Activated CD4-positive, alpha-beta T cell treated with anti-CD3 and anti-CD28 coated beads for 1 hour (primary cell): ENCODE measurements around the gene ELF2.
"Not testable (repeated sequence)": the region's sequence is repeated elsewhere in the genome, so short reads cannot be mapped to it uniquely, and the experiment has no call there.

Source experiments
- DNase-seq: peaks from one replicate; pipeline ENCODE4 v3.0.0-alpha.2; 2020

Gene ELF2

DNA sequence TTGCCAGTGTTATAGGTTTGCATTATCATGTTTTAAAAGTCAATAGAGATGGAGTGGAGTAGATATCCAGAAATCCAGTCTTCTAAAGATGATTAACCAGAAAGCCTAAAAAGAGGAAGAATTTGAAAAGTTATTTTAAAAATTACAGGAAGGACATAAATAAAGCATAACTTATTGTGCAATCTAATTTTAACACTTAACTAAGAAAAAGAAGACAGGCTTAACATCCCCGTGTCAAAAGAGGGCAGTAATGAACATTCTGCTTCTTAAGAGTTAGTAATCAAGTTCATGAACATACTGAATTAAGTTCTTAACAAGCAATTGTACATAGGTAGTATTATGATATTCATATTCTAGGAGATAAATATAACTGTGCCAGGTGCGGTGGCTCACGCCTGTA lies 39.3 kb downstream of the ELF2 start:
- DNase-seq = no peak

DNA sequence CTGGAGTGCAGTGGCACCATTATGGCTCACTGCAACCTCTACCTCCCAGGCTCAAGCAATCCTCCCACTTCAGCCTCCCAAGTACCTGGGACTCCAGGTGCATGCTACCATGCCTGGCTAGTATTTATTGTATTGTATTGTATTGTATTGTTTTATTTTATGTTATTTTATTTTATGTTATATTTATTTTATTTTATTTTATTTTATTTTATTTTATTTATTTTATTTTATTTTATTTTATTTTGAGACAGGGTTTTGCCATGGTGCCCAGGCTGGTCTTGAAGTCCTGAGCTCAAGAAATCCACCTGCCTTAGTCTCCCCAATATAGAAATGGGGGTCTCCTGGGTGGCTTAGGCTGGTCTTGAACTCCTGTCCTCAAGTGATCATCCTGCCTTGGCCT lies 42.6 kb downstream of the ELF2 start:
- no peak for DNase-seq

DNA sequence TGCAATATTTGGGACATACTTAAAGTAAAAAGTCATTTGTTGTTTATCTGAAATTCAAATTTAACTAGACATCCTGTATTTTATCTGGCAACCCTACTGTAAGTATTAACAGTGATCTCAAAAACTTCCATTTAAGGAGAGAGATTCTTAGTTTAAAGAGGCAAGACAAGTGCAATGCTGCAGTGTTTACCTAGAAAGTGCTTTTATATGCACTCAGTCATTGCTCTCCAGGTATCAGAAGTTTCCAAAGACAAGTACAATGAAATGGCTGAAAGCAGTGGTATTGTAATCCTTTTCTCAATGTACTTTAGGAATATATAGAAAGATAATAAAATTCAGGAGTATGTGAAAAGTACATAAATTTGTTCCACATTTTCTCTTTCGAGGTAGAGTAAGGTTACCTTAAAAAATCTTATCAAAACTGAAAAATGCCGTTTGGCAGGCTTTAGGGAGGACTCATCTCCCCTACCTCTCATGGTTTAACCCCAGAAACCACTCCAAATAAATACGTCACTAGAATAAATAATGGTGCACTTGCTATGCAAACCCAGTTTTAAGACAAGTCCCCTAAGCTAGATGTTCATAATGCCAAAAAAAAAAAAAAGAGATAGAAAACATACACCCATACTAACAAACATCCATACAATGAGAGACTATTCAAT lies 45.7 kb downstream of the ELF2 start:
- DNase-seq = no peak

DNA sequence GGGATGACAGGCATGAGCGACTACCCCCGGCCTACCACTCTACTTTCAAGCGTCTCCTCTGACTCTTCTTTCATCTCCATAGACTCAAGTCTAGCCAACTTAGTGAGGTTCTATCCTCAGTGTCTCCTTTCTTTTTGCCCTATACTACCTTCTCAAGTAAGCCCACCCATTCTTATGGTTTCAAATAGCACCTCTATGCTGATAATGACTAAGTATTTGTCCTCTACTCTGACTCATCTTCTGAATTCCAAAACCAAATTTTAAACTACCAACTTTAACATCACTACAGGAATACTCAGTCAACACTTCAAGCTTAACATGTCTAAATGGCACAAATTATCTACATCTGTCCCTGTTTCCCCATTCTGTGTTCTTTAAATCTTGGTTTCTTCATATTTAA lies 47.8 kb downstream of the ELF2 start:
- DNase-seq = no peak

DNA sequence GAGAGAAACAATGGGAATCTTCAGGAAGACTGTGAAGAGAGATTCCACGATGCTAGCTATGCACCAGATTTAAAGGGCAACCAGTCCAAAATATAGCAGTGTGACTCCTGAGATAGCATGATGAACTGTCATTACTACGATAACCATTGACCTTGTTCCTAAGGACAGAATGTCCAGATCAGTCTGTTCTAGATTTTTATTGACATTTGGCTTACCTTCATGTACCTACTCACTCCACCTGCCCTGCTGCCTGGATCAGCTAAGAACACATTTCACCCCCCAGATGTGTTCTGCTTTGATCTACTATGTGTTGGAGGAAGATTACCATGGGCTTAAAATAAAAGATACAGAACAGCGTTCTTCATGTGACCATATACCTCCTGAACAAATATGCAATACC lies 50.1 kb downstream of the ELF2 start:
- no peak for DNase-seq

DNA sequence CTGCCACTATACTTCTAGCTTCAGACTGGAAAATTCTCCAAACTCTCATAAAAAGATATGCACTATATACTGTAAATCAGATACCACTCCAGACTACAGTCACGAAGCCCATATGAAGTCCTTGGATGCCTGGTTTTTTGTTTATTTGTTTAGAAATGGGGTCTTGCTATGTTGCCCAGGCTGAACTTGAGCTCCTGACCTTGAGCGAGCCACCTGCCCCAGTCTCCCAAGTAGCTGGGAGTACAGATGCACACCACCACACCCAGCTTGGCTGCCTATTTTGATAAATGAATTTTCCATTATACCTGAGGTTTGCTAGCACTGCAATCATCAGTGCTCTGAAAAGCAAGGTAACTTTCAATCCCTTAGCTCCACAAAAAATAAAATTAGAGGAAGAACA lies 53.1 kb downstream of the ELF2 start:
- DNase-seq = no peak

DNA sequence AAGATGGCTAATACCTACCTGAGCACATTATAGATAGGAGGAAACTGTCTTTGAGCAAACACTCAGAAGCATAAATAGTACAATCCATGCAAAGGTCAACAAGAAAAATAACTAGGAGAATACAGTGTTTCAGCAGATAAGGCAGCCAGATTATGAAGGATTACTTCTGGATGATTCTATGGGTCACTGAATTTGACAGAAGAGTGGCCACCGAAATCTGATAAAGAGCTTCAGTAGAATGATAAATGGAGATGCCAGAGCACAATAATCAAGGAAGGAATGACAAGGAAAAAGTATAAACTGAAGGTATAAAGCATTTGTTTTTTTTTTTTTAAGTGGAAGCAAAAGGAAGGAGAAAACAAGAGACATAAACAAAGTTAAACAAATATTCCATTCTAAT lies 58.7 kb downstream of the ELF2 start:
- no peak for DNase-seq

DNA sequence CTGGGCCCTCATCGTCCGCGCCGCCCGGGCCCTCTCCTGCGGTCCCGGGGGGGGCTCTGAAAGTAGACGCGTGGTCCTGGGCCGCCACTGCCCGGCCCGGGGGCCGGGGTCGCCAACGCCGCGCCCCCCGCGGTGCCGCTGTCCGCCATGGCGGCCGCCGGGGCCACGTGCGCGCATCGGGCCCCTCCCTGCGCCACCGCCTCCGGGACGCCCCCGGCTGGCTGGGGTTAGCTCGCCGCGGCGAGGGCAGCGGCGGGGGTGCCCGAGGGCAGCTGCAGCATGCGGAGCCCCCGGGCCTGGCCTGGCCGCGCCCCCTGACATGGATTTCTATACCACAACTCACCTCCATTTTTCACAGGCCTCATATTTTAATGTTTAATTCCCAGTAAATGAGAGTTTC lies 61.8 kb downstream of the ELF2 start:
- DNase-seq = no peak

DNA sequence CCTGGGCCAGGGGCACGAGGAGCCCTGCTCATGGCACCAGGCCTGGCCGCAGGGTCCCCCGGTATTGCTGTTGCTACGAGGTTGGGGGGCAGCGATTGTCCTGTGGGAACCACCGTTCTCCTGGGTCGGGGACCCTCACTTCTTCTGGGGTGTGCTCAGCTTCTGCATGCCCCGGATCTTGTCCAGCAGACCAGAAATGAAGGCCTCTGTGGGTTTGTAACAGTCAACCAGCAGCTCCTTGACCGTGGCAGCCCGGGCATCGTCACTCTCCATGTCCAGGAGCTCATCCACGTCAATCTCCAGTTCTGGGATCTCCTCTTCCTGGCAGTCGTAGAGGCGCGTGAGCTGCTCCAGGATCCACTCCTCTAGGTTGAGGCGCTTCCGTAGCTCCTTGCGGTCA lies 62.2 kb downstream of the ELF2 start:
- not testable (repeated sequence) for DNase-seq

DNA sequence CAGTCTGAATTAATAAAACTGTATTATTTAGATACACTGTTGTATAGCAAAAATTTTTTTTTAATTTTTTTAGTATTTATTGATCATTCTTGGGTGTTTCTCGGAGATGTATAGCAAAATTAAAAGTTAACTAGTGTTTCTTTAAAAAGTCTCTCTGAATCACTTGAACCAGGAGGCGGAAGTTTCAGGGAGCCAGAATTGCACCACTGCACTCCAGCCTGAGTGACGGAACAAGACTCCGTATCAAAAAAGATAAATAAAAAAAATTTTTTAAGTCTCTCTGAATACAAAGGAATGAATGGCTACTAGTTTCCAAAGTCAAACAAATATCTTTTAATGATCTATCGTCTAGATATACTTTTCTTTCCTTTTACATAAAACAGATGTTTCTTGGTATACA lies 64.4 kb downstream of the ELF2 start:
- no peak for DNase-seq

DNA sequence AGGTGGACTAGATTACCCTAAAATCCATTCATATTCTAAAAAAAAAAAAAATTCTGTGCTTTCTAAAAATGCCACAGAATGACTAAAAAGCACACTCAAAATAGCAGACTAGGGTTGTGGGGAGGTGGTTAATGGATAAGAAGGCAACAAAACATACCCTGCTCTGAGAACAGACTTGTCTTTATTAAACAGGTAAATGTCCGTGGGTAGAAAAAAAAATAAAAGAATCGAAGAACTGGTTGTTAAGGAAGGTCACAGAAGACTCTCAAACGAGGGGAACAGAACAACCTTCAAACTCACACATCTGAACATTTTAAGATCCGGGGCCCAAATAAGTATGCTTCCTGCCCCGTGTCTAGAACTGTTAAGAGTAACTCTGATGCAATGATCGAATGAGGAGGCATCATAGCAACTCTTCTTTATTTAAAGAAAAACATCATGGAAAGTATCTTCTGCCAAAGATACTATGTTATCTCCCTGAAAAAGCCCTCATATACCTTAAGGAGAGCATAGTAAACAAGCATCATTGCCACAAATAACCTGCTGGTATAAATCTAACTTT lies 68.4 kb downstream of the ELF2 start:
- no peak for DNase-seq

DNA sequence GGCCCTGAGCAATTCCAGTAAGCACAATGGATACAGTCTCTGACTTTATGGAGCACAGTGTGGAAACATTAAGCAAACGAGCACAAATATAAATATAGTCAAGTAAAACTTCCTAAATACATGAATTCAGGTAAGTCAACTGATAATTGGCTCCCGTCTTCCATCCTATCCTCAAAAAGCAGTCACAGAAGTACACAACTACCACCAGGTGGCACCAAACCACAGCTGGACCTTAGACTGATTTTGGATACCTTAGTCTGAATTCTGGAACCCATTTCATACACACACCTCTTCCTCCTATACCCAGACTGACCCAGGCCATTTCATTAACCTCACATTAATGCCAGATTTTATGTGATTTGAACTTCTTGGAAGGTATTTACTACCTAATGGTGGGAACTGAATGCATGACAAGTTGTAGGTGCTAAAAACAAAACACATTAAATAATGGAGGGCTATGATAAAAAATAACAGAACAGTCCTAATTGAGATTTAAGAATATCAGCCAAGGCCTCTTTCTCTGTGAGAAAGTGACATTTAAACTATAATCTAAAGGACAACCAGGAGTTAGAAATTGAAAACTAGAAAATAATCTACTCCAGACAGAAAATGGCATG lies 77.5 kb downstream of the ELF2 start:
- DNase-seq = peak; percentile 55

DNA sequence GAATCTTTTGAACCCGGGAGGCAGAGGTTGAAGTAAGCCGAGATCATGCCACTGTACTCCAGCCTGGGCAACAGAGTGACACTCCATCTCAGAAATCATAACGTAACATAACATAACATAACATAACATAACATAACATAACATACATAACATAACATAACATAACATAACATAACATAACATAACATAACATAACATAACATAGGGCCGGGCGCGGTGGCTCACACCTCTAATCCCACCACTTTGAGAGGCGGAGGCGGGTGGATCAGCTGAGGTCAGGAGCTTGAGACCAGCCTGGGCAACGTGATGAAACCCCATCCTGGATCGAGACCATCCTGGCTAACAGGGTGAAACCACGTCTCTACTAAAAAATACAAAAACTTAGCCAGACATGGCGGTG lies 84.7 kb downstream of the ELF2 start:
- no peak for DNase-seq

DNA sequence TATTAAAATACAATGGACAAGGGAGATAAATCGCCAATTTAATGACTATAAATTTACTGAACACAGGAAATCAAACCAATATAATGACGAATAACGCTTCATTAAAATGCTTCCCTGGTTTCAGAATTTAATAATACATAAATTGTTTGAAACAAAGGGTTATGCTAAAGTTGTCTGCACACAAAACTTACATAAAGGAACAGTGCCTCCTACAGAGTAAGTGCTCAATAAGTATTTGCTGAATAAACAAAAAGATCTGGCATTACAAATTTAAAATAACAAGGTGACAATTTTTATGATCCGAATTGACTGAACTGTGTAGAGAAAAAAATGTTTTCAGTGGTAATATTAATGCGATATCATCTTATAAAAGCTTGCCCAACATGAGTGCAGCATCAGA lies 91.9 kb downstream of the ELF2 start:
- DNase-seq = no peak

DNA sequence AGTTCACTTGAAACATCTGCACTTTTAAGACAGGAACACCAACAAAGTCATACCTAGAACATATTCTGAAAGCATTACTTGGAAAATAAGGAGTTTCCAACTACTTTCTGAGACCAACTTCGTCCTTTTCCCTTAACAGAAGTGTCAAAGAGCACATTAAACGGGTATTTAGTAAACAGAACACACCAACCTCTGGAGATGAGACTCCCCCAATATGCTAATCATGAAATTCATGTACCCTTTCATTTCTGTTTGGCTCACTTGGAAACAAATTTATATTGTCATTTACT lies 92.3 kb downstream of the ELF2 start:
- no peak for DNase-seq

DNA sequence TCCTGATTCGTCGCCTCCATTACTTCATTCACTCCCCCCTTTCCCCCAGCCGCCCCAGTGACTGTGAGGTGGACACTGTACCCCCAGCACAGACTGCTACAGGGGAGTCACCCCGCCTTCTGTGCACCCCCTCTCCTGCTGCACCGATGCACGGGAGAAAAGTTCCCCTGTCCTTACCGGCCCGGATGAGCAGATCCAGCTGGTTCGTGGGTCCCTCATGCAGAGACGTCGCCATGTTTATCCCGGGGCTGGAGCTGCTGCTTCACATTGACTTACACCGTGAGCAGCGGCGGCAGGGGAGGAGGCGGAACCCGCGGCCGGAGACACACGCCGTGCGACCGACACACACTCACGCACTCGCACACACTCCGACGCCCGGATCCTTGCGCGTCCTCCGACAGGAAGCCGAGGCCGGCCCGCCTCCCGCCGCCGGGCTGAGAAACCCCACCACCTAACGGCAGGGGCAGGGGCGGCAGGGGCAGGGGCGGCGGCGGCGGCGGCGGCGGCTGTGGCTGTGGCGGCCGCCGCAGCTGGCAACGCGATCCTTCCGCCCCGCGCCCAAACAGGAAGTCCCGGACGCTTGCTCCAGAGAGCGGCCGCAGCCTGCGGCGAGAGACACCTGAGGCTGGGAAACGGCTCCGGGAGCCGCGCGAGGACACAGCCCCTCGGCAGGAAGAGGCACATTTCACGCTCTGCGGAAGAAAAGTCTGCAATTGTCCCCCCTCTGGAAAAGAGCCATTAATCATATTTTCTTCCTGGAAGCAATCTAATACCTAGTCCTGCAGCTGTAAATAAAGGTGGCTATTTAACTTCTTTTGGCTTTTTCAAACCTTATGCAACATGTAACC lies 92.8 kb downstream of the ELF2 start:
- DNase-seq = peak; percentile 67

DNA sequence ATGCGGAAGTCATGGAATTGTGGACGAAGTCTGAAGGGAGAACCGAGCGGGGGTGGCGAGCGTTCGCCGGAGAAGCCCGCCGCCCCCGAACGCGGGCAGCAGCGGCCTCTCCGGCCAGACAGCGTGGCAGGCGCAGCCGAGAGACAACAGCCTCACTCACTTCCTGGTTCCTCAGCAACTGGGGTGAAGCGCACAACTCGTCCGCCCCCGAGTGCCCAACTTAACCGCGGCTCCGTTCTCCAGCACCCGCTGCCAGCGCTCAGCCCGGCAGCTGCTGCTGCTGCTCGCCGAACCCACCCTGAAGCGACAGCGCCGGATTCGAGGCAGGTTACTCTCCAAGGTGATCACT lies 93.4 kb downstream of the ELF2 start:
- peak; percentile 54 for DNase-seq

DNA sequence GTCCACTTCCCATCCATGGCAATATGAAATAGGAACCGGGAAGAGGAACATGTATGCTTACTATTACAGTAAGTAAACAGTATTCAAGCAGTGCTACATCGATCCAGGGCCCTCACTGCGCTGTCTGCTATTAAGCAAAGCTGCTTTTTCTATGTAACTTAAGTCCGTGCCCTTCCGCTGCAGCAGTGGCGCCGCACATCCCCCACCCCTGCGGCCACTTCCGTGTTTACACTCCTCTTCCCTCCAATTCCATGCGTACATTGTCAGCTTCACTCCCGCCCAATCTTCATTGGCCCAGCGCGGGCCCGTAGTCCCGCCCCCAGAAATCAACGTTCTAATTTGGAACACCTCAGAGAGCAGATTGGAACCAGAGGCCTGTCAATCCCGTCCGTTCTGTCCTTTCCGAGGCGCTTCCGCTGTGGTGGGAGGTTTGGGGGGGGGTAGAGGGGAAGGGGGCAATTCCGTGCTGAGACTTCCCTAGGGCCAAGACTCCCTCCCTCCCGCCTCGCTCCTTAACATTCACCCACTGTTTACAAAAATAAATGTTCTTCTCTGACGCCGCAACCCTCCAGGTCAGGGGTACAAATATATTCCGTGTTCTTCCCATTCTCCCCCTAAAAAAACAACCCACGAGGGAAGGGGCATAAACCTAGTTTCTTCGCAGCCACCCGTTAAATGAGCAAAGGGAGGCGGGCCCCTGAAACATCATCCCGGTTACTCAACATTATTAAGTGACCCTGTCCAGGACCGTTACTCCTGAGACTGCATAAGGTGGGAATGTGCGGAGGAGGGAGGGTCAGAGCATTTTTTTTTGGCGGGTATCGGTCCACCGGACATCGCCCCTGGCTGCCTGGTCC lies 94.0 kb downstream of the ELF2 start:
- DNase-seq = peak; percentile 76

DNA sequence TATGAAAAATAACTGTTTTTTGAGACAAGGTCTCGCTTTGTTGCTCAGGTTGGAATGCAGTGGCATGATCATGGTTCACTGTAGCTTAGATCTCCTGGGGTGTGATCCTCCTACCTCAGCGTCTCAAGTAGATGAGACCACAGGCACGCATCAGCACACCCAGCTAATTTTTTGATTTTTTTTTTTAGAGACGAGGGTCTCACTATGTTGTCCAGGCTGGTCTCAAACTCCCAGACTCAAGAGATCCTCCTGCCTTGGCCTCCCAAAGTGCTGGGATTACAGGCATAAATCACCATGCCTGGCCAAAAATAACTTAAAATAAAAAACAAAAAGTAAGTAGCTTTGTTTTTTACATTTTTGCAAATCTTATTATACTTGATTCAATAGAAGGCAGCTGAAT lies 98.1 kb downstream of the ELF2 start:
- DNase-seq = no peak

DNA sequence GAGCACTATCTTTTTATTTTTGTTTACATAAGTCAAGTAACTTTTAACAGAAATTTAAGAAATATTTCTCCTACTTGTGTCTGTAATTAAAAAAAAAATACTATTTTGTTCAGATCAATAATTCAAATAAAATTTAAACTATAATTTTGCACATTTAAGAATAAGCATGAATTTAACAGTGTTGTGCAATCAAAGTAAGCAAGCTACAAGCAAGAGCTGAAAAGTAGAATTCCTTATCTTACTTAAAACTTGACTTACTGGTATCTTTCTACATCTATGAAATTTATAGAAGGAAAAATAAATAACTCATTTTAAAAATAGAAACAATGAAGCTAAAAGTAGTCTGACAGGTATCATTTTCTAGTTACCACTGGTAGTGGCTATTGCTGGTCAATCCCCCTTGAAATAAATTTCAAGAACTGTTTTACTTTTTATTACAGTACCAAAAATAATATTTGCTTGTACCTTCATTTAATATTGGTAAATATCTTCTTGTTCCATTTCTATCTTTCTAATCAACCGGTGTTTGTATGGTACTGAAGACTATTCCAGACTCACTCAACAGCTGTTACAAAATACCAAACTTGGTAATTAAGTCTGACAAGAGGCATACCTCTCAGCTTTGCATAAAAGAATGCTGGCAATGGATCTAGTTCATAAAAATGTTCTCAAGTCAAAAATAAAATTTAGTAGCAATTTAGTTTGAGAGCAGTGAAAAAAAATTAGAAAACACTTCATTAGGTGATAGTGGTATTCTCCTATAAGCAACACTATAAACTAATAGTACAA lies 99.3 kb downstream of the ELF2 start:
- no peak for DNase-seq

DNA sequence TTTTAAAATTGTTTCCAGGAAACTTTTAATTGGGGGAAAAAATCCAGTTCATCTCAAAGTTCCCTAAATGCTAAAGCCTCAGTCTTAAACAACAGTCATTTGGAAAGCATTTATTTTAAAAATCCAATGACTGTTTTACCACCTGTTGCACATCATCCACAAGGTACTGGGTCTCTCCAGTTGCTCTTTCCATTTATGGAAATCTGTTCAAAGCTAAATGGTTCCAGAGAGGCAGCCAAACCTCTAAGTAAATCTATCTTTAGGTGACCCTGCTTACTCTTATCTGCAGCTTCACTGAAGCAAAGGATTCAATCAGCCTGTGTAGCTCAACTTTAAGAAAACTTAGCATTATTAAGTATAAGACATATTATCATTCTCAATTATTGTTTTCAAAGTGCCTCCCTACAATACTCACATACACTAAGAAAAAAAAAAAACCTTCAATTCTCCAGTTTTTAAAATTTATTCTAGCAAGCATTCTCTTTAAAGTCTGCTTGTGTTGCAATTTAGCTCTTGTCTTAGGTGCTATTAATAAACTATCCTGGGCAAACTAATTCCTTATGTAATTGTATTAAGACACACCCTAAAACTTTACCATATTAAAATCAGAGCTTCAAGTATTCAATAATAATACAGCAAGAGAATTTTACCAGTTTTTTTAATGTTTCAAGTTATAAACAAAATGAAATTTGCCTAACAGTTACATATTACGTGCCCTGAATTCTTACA lies 100.8 kb downstream of the ELF2 start:
- no peak for DNase-seq

DNA sequence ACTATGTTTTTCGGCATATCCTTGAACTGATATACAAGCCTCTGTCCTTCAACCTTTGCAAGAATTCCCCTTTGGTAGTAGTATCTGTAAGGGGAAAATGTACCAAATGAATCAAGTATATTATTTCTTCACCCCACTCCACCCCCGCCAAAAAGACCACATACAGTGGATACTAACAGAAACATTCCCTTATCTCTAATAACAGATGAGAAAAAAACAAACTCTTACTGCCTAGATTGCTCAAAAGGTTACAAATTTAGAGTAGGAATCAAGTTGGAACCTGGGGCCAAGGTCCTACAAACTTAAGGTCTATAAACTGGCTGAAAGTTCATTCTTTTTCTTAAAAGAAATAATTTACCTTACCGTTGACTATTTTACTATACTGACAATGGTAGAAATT lies 116.4 kb downstream of the ELF2 start:
- DNase-seq = no peak
